PC-9 (cell line): ENCODE results near the gene SUSD1.

Experiments
- EZH2 ChIP-seq: fragments of 200-600 bp; sonication (generic); IDR thresholded peaks from 2 replicates; pipeline ENCODE4 v1.8.0; 2017; ENCODE audit warnings: antibody characterized with exemption, low read depth
- TF ChIP-seq, protein P1 (sequence below): fragments of 200-600 bp; sonication (generic); conservative IDR thresholded peaks from 2 replicates; pipeline ENCODE4 v1.6.1; 2017; ENCODE audit warnings: mixed run types, antibody characterized with exemption, mild to moderate bottlenecking, moderate library complexity

- TF ChIP-seq, protein P1, sequence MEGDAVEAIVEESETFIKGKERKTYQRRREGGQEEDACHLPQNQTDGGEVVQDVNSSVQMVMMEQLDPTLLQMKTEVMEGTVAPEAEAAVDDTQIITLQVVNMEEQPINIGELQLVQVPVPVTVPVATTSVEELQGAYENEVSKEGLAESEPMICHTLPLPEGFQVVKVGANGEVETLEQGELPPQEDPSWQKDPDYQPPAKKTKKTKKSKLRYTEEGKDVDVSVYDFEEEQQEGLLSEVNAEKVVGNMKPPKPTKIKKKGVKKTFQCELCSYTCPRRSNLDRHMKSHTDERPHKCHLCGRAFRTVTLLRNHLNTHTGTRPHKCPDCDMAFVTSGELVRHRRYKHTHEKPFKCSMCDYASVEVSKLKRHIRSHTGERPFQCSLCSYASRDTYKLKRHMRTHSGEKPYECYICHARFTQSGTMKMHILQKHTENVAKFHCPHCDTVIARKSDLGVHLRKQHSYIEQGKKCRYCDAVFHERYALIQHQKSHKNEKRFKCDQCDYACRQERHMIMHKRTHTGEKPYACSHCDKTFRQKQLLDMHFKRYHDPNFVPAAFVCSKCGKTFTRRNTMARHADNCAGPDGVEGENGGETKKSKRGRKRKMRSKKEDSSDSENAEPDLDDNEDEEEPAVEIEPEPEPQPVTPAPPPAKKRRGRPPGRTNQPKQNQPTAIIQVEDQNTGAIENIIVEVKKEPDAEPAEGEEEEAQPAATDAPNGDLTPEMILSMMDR = no peak
- TF ChIP-seq EZH2 = no peak
Measured at GRCh38 chr9:112218908-112219307, 43.8 kb upstream of the SUSD1 start.
